K562 (cell line): ENCODE measurements around the gene CUX1. TPM values are rescaled to one million over a fixed set of nuclear protein-coding genes. Genes with fewer than 3 reads are reported as not detected.

Experiments used
- CAMTA2 ChIP-seq: fragments of 250-450 bp; sonication (Bioruptor Pico); conservative IDR thresholded peaks from 2 replicates; pipeline ENCODE4 v1.5.1; 2022
- CHD4 ChIP-seq: fragments of 200-600 bp; sonication (generic); IDR thresholded peaks from 3 replicates; pipeline ENCODE4 v1.6.1; 2012; ENCODE audit warnings: low read depth, mild to moderate bottlenecking, mixed read lengths, low read length, inconsistent platforms; ENCODE audit not compliant: insufficient read depth, insufficient replicate concordance, poor library complexity, severe bottlenecking
- E2F3 ChIP-seq: fragments of 250-450 bp; sonication (Bioruptor Pico); IDR thresholded peaks from 2 replicates; pipeline ENCODE4 v1.4.0; 2020; ENCODE audit warnings: mild to moderate bottlenecking
- EWSR1 ChIP-seq: fragments of 450-650 bp; IDR thresholded peaks from 2 replicates; pipeline ENCODE4 v1.6.1; 2018; ENCODE audit warnings: borderline replicate concordance, mild to moderate bottlenecking, low read depth, moderate library complexity; ENCODE audit not compliant: partially characterized antibody
- HNRNPH1 ChIP-seq: fragments of 200-400 bp; formaldehyde crosslinking; optimal IDR thresholded peaks from 2 replicates; pipeline ENCODE3; 2017; ENCODE audit warnings: low read depth, mild to moderate bottlenecking, low read length, moderate library complexity
- KLF6 ChIP-seq: fragments of 250-450 bp; sonication (Bioruptor Pico); IDR thresholded peaks from 2 replicates; pipeline ENCODE4 v1.4.0; 2020; ENCODE audit warnings: mild to moderate bottlenecking, moderate library complexity, borderline replicate concordance
- MEF2D ChIP-seq: conservative IDR thresholded peaks from 2 replicates; pipeline ENCODE4 v1.6.1; 2016; ENCODE audit warnings: low read depth, missing genetic modification characterization, missing compliant biosample characterization
- NEUROD1 ChIP-seq: fragments of 150-350 bp; IDR thresholded peaks from 2 replicates; pipeline ENCODE4 v1.6.1; 2014; ENCODE audit warnings: borderline replicate concordance, low read length, low read depth; ENCODE audit not compliant: partially characterized antibody
- NFE2L1 ChIP-seq: fragments of 450-650 bp; IDR thresholded peaks from 2 replicates; pipeline ENCODE4 v1.6.1; 2016; ENCODE audit warnings: missing genetic modification characterization, low read depth, mild to moderate bottlenecking, missing compliant biosample characterization, moderate library complexity, borderline replicate concordance
- POLR2AphosphoS2 ChIP-seq: IDR thresholded peaks from 2 replicates; pipeline ENCODE4 v1.6.1; 2012; ENCODE audit warnings: low read length, improper control_type of control experiment
- SMARCA4 ChIP-seq: fragments of 450-650 bp; IDR thresholded peaks from 2 replicates; pipeline ENCODE4 v1.6.1; 2016
- SMARCA5 ChIP-seq: fragments of 450-650 bp; IDR thresholded peaks from 2 replicates; pipeline ENCODE4 v1.6.1; 2016
- ZBTB17 ChIP-seq: fragments of 450-650 bp; formaldehyde crosslinking; IDR thresholded peaks from 2 replicates; pipeline ENCODE4 v1.4.0; 2020; ENCODE audit warnings: mild to moderate bottlenecking
- ZNF174 ChIP-seq: fragments of 250-450 bp; sonication (Bioruptor Pico); IDR thresholded peaks from 2 replicates; pipeline ENCODE4 v1.4.0; 2020; ENCODE audit warnings: mild to moderate bottlenecking
- ZNF197 ChIP-seq: fragments of 200-800 bp; sonication (Bioruptor generic); IDR thresholded peaks from 2 replicates; pipeline ENCODE4 v1.6.1; 2016; ENCODE audit warnings: low read depth, missing genetic modification characterization, missing compliant biosample characterization
- ZNF253 ChIP-seq: fragments of 250-450 bp; sonication (Bioruptor Pico); conservative IDR thresholded peaks from 2 replicates; pipeline ENCODE4 v1.6.1; 2021; ENCODE audit warnings: mild to moderate bottlenecking
- ZNF586 ChIP-seq: fragments of 450-650 bp; formaldehyde crosslinking; conservative IDR thresholded peaks from 2 replicates; pipeline ENCODE4 v1.4.0; 2020; ENCODE audit warnings: mild to moderate bottlenecking, moderate library complexity
- ZNF77 ChIP-seq: fragments of 250-450 bp; sonication (Bioruptor Pico); IDR thresholded peaks from 2 replicates; pipeline ENCODE4 v1.5.0; 2020
- polyA plus RNA-seq, 8 experiments: library from polyadenylated mRNA; depleted of rRNA in 4 of 8; stranded (reverse) in 5 of 8; unstranded in 3 of 8; fragments of >200 nt; fragmentation: Nextera tagmentation in 2 of 8; fragmentation: Illumina TruSeq in 1 of 8; extraction: Ambion mirVana in 2 of 8; extraction: Trizol in 1 of 8; gene quantifications; 2 replicates each; pipeline versions ENCODE4 v1.2.1 to v1.2.3, GENCODE V29; 2011 to 2014; ENCODE audit warnings: inconsistent platforms in 1 of 8, missing spikeins in 1 of 8
- total RNA-seq, 7 experiments: library from RNA; depleted of rRNA in 6 of 7; stranded (reverse); fragments of >200 nt in 6 of 7; fragmentation: Illumina TruSeq in 2 of 7; extraction: Trizol in 2 of 7; gene quantifications; 2 replicates each; pipeline versions ENCODE4 v1.2.1 to v1.2.3, GENCODE V29; 2011 to 2021; ENCODE audit warnings: low replicate concordance in 1 of 7
- TF ChIP-seq, protein P1 (sequence below): fragments of 250-450 bp; sonication (Bioruptor Pico); IDR thresholded peaks from 2 replicates; pipeline ENCODE4 v1.5.0; 2021; ENCODE audit warnings: mild to moderate bottlenecking, borderline replicate concordance
- TF ChIP-seq, protein P2 (sequence below): sonication (generic); formaldehyde crosslinking; IDR thresholded peaks from 2 replicates; pipeline ENCODE4 v1.9.0; 2022; ENCODE audit warnings: mild to moderate bottlenecking, missing genetic modification reagents
- TF ChIP-seq, protein P3 (sequence below): IDR thresholded peaks from 2 replicates; pipeline ENCODE4 v1.6.1; 2011; ENCODE audit warnings: borderline replicate concordance, low read depth, mild to moderate bottlenecking, moderate library complexity, low read length; ENCODE audit not compliant: insufficient read depth, poor library complexity, severe bottlenecking

CUX1 gene
- total and polyA plus RNA-seq, 9 of the 15 experiments (the other 6 are each of a cell fraction or from before 2014, with no cell fraction given): 3.6 to 55.3 (median 25.2) TPM

DNA sequence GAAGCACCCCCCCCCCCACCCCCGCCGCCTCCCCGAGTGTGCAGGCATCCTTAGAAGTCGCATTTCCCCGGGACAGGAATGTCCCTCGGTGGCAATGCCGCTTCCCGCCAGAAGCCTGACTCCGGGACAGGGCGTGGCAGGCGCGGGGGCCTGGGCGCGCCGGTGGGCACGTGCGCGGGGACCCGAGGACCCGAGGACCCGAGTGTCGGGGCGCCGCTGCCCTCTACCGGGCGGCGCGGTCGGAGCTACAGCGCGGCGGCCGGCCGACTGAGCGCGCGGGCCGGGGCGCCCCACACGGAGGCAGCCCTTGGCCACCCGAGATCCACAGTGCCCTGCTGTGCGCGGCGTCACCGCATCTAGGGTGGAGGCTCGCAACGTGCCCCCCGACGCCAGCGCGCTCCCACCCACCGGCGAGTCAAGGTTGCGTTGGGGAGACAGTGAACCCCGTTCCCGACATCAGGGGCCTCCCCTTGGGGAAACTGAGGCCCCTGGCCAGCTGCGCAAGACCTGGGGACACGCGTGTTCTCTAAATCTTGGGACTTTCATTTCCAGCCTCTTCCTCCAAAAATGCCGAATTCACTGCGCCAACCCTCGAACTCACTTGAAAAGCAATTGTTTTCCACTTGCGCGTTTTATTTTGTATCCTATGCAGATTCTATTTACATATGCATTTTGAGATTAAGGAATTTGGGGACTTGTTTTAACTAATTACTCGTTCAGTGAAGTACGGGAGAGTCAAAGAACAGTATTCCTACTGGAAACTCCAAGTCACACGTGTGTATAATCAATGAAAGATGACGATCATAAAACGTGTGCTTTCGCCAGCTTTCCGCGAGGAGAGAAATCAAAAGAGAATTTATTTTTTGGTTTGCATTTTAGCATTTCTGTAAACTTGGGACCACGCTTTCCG lies 3.1 kb upstream of the CUX1 start (continued):
- TF ChIP-seq, protein P1, sequence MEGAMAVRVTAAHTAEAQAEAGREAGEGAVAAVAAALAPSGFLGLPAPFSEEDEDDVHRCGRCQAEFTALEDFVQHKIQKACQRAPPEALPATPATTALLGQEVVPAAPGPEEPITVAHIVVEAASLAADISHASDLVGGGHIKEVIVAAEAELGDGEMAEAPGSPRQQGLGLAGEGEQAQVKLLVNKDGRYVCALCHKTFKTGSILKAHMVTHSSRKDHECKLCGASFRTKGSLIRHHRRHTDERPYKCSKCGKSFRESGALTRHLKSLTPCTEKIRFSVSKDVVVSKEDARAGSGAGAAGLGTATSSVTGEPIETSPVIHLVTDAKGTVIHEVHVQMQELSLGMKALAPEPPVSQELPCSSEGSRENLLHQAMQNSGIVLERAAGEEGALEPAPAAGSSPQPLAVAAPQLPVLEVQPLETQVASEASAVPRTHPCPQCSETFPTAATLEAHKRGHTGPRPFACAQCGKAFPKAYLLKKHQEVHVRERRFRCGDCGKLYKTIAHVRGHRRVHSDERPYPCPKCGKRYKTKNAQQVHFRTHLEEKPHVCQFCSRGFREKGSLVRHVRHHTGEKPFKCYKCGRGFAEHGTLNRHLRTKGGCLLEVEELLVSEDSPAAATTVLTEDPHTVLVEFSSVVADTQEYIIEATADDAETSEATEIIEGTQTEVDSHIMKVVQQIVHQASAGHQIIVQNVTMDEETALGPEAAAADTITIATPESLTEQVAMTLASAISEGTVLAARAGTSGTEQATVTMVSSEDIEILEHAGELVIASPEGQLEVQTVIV (CRISPR knock-in tag): no peak
- TF ChIP-seq, protein P2, sequence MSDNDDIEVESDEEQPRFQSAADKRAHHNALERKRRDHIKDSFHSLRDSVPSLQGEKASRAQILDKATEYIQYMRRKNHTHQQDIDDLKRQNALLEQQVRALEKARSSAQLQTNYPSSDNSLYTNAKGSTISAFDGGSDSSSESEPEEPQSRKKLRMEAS (CRISPR knock-in tag): peak; percentile 83
- no peak for TF ChIP-seq CHD4
- TF ChIP-seq SMARCA5: no peak
- TF ChIP-seq NFE2L1 (tag): no peak
- TF ChIP-seq KLF6: no peak
- peak; percentile 56; the same call in 1 of the 2 replicates for TF ChIP-seq ZBTB17 (CRISPR knock-in tag)
- no peak for TF ChIP-seq MEF2D (tag)
- no peak for TF ChIP-seq HNRNPH1
- TF ChIP-seq CAMTA2: no peak; the same call in 1 of the 2 replicates
- TF ChIP-seq EWSR1: no peak
- TF ChIP-seq ZNF253 (CRISPR knock-in tag): no peak
- 0 out of 2 replicates have a peak, but pooled peaks have one; percentile 60 for TF ChIP-seq ZNF586 (CRISPR knock-in tag)
- no peak for TF ChIP-seq ZNF174 (CRISPR knock-in tag)
- 0 out of 2 replicates have a peak, but pooled peaks have one; percentile 58 for TF ChIP-seq ZNF197
- TF ChIP-seq NEUROD1: peak; percentile 25
- TF ChIP-seq POLR2AphosphoS2: no peak
- TF ChIP-seq SMARCA4: 0 out of 2 replicates have a peak, but pooled peaks have one; percentile 9
- 0 out of 2 replicates have a peak, but pooled peaks have one; percentile 54 for TF ChIP-seq E2F3 (CRISPR knock-in tag)
- TF ChIP-seq, protein P3, sequence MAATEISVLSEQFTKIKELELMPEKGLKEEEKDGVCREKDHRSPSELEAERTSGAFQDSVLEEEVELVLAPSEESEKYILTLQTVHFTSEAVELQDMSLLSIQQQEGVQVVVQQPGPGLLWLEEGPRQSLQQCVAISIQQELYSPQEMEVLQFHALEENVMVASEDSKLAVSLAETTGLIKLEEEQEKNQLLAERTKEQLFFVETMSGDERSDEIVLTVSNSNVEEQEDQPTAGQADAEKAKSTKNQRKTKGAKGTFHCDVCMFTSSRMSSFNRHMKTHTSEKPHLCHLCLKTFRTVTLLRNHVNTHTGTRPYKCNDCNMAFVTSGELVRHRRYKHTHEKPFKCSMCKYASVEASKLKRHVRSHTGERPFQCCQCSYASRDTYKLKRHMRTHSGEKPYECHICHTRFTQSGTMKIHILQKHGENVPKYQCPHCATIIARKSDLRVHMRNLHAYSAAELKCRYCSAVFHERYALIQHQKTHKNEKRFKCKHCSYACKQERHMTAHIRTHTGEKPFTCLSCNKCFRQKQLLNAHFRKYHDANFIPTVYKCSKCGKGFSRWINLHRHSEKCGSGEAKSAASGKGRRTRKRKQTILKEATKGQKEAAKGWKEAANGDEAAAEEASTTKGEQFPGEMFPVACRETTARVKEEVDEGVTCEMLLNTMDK: peak; percentile 96
- TF ChIP-seq ZNF77 (CRISPR knock-in tag): no peak
